Progenitor cell of endocrine pancreas (in vitro differentiated cells): ENCODE data around the gene STK11IP. TPM values are rescaled to one million over a fixed set of nuclear protein-coding genes. Genes with fewer than 3 reads are reported as not detected.

Experiments
- DNase-seq: peaks from one replicate; pipeline ENCODE4 v3.0.0; 2021; ENCODE audit warnings: low spot score; ENCODE audit not compliant: unreplicated experiment
- H3K27ac Mint-ChIP-seq: 2 replicates; pipeline ENCODE4 v1.8.0; 2021; ENCODE audit warnings: mild to moderate bottlenecking, moderate library complexity, mixed read lengths
- H3K27me3 Mint-ChIP-seq: 2 replicates; pipeline ENCODE4 v1.8.0; 2021; ENCODE audit warnings: mixed read lengths
- H3K36me3 Mint-ChIP-seq: 2 replicates; pipeline ENCODE4 v1.8.0; 2022; ENCODE audit warnings: mixed read lengths; ENCODE audit not compliant: insufficient read depth
- H3K4me1 Mint-ChIP-seq: 2 replicates; pipeline ENCODE4 v1.8.0; 2021; ENCODE audit warnings: low read depth, mixed read lengths
- H3K4me3 Mint-ChIP-seq: 2 replicates; pipeline ENCODE4 v1.8.0; 2021; ENCODE audit warnings: low read depth, mild to moderate bottlenecking, moderate library complexity, mixed read lengths
- H3K9me3 Mint-ChIP-seq: 2 replicates; pipeline ENCODE4 v1.8.0; 2021; ENCODE audit warnings: low read depth, mixed read lengths
- CTCF ChIP-seq: fragments of 200-600 bp; sonication (generic); IDR thresholded peaks from one replicate; pipeline ENCODE4 v1.5.0; 2021; ENCODE audit warnings: antibody characterized with exemption, mild to moderate bottlenecking; ENCODE audit not compliant: unreplicated experiment
- total RNA-seq: library from RNA; stranded (reverse); gene quantifications from 2 replicates; pipeline ENCODE4 v1.2.1, GENCODE V29; 2021

STK11IP gene
- total RNA-seq, 1 donor from 2014 or later: 39.7 TPM

- Mint-ChIP-seq H3K4me1 (no peaks in the 10 kb centered on the region), H3K27me3 (no peaks in the 10 kb centered on the region), H3K36me3 (peaks cover 2% of the 10 kb centered on the region), H3K27ac (peak overlapping the region; percentile 63), H3K9me3 (no peaks in the 10 kb centered on the region), H3K4me3 (no peak overlapping the region)
- DNase-seq: no peak
- no peak for TF ChIP-seq CTCF
These were observed 35.8 kb downstream of the STK11IP start for GRCh38 chr2:219633276-219634065.

- DNase-seq: no peak
- Mint-ChIP-seq H3K27ac (peak overlapping the region; percentile 63), H3K27me3 (no peaks in the 10 kb centered on the region), H3K4me1 (no peaks in the 10 kb centered on the region), H3K9me3 (no peaks in the 10 kb centered on the region), H3K36me3 (peaks cover 2% of the 10 kb centered on the region), H3K4me3 (no peak overlapping the region)
- no peak for TF ChIP-seq CTCF
These were observed 36.7 kb downstream of the STK11IP start for GRCh38 chr2:219634171-219634940.

- no peak overlapping the region for H3K4me3 Mint-ChIP-seq
- no peak for TF ChIP-seq CTCF
- H3K4me1 Mint-ChIP-seq: no peaks in the 10 kb centered on the region
- DNase-seq: no peak
- H3K27ac Mint-ChIP-seq: no peak overlapping the region
- no peaks in the 10 kb centered on the region for H3K9me3 Mint-ChIP-seq
- no peaks in the 10 kb centered on the region for H3K27me3 Mint-ChIP-seq
- peaks cover 2% of the 10 kb centered on the region for H3K36me3 Mint-ChIP-seq
These were observed 37.5 kb downstream of the STK11IP start for GRCh38 chr2:219634951-219635751.

GRCh38 chr2:219636144-219636915 lies 38.7 kb downstream of the STK11IP start:
- H3K36me3 Mint-ChIP-seq: peaks cover 2% of the 10 kb centered on the region
- no peak overlapping the region for H3K27ac Mint-ChIP-seq
- DNase-seq: no peak
- no peaks in the 10 kb centered on the region for H3K4me1 Mint-ChIP-seq
- no peaks in the 10 kb centered on the region for H3K27me3 Mint-ChIP-seq
- no peak overlapping the region for H3K4me3 Mint-ChIP-seq
- TF ChIP-seq CTCF: no peak
- no peaks in the 10 kb centered on the region for H3K9me3 Mint-ChIP-seq
